ENCODE measurements around the gene SUPV3L1. TPM values are rescaled to one million over a fixed set of nuclear protein-coding genes. Genes with fewer than 3 reads are reported as not detected.

Gene SUPV3L1
- total and polyA plus RNA-seq, 2 donors = 26.0 to 76.7 TPM

GRCh38 chr10:69211524-69211923 is 31.5 kb downstream of the SUPV3L1 start:
- no peaks in the 10 kb centered on the region for H3K9me3 ChIP-seq (ENCODE audit: control insufficient read depth in 2 of 2, insufficient read depth in 1 of 2, low read length in 1 of 2)
- DNase-seq (ENCODE audit: low read depth in 6 of 9, low spot score in 9 of 9) = no peak
- 98% methylated on average over 3 of the region's 3 CpGs for WGBS
- peaks cover 0 to 6% of the 10 kb centered on the region in 2 donors for H3K4me1 ChIP-seq (ENCODE audit: control insufficient read depth in 2 of 2, insufficient read depth in 2 of 2, low read length in 2 of 2)
- H3K27ac ChIP-seq (ENCODE audit: low read depth in 1 of 2, low read length in 1 of 2) = no peak overlapping the region
- peaks cover 25 to 26% of the 10 kb centered on the region in 2 donors for H3K36me3 ChIP-seq (ENCODE audit: control insufficient read depth in 2 of 2, insufficient read depth in 2 of 2, low read length in 1 of 2)
- H3K4me3 ChIP-seq (ENCODE audit: low read length in 2 of 2) = no peak overlapping the region
- no peaks in the 10 kb centered on the region for H3K27me3 ChIP-seq (ENCODE audit: control insufficient read depth in 2 of 2, insufficient read depth in 1 of 2, low read length in 1 of 2)

- H3K9me3 ChIP-seq (ENCODE audit: control insufficient read depth in 2 of 2, insufficient read depth in 1 of 2, low read length in 1 of 2) = no peaks in the 10 kb centered on the region
- no peaks in the 10 kb centered on the region for H3K27me3 ChIP-seq (ENCODE audit: control insufficient read depth in 2 of 2, insufficient read depth in 1 of 2, low read length in 1 of 2)
- no peak for DNase-seq (ENCODE audit: low read depth in 6 of 9, low spot score in 9 of 9)
- no peak overlapping the region for H3K27ac ChIP-seq (ENCODE audit: low read depth in 1 of 2, low read length in 1 of 2)
- H3K4me3 ChIP-seq (ENCODE audit: low read length in 2 of 2) = no peak overlapping the region
- WGBS = 75% methylated on average over 5 of the region's 5 CpGs
- H3K36me3 ChIP-seq (ENCODE audit: control insufficient read depth in 2 of 2, insufficient read depth in 2 of 2, low read length in 1 of 2) = peaks cover 6 to 7% of the 10 kb centered on the region in 2 donors
- H3K4me1 ChIP-seq (ENCODE audit: control insufficient read depth in 2 of 2, insufficient read depth in 2 of 2, low read length in 2 of 2) = peaks cover 0 to 6% of the 10 kb centered on the region in 2 donors
These were observed 33.7 kb downstream of the SUPV3L1 start for GRCh38 chr10:69213591-69214311.

- no peak for DNase-seq (ENCODE audit: low read depth in 6 of 9, low spot score in 9 of 9)
- no peak overlapping the region for H3K4me3 ChIP-seq (ENCODE audit: low read length in 2 of 2)
- H3K36me3 ChIP-seq (ENCODE audit: control insufficient read depth in 2 of 2, insufficient read depth in 2 of 2, low read length in 1 of 2) = no peaks in the 10 kb centered on the region
- no peak overlapping the region for H3K27ac ChIP-seq (ENCODE audit: low read depth in 1 of 2, low read length in 1 of 2)
- H3K9me3 ChIP-seq (ENCODE audit: control insufficient read depth in 2 of 2, insufficient read depth in 1 of 2, low read length in 1 of 2) = no peaks in the 10 kb centered on the region
- H3K4me1 ChIP-seq (ENCODE audit: control insufficient read depth in 2 of 2, insufficient read depth in 2 of 2, low read length in 2 of 2) = peaks cover 0 to 6% of the 10 kb centered on the region in 2 donors
- no peaks in the 10 kb centered on the region for H3K27me3 ChIP-seq (ENCODE audit: control insufficient read depth in 2 of 2, insufficient read depth in 1 of 2, low read length in 1 of 2)
- WGBS = 93% methylated on average over 6 of the region's 6 CpGs
These were observed 34.7 kb downstream of the SUPV3L1 start for GRCh38 chr10:69214666-69215131.

GRCh38 chr10:69215405-69216171 is 35.6 kb downstream of the SUPV3L1 start:
- Histone ChIP-seq H3K4me3 (ENCODE audit: low read length in 2 of 2) (no peak overlapping the region), H3K4me1 (ENCODE audit: control insufficient read depth in 2 of 2, insufficient read depth in 2 of 2, low read length in 2 of 2) (peaks cover 0 to 6% of the 10 kb centered on the region in 2 donors), H3K27ac (ENCODE audit: low read depth in 1 of 2, low read length in 1 of 2) (no peak overlapping the region), H3K9me3 (ENCODE audit: control insufficient read depth in 2 of 2, insufficient read depth in 1 of 2, low read length in 1 of 2) (no peaks in the 10 kb centered on the region), H3K36me3 (ENCODE audit: control insufficient read depth in 2 of 2, insufficient read depth in 2 of 2, low read length in 1 of 2) (no peaks in the 10 kb centered on the region), H3K27me3 (ENCODE audit: control insufficient read depth in 2 of 2, insufficient read depth in 1 of 2, low read length in 1 of 2) (no peaks in the 10 kb centered on the region)
- 11% methylated on average over 10 of the region's 10 CpGs for WGBS
- peak in 1 of 9 donors; percentile 59 for DNase-seq (ENCODE audit: low read depth in 6 of 9, low spot score in 9 of 9)

GRCh38 chr10:69216577-69217118 is 36.6 kb downstream of the SUPV3L1 start:
- WGBS = 98% methylated on average over 11 of the region's 11 CpGs
- Histone ChIP-seq H3K9me3 (ENCODE audit: control insufficient read depth in 2 of 2, insufficient read depth in 1 of 2, low read length in 1 of 2) (no peaks in the 10 kb centered on the region), H3K27me3 (ENCODE audit: control insufficient read depth in 2 of 2, insufficient read depth in 1 of 2, low read length in 1 of 2) (no peaks in the 10 kb centered on the region), H3K27ac (ENCODE audit: low read depth in 1 of 2, low read length in 1 of 2) (no peak overlapping the region), H3K36me3 (ENCODE audit: control insufficient read depth in 2 of 2, insufficient read depth in 2 of 2, low read length in 1 of 2) (no peaks in the 10 kb centered on the region), H3K4me3 (ENCODE audit: low read length in 2 of 2) (no peak overlapping the region), H3K4me1 (ENCODE audit: control insufficient read depth in 2 of 2, insufficient read depth in 2 of 2, low read length in 2 of 2) (peaks cover 5 to 11% of the 10 kb centered on the region in 2 donors)
- DNase-seq (ENCODE audit: low read depth in 6 of 9, low spot score in 9 of 9) = no peak

- no peak for DNase-seq (ENCODE audit: low read depth in 6 of 9, low spot score in 9 of 9)
- 98% methylated on average over 4 of the region's 4 CpGs for WGBS
- Histone ChIP-seq H3K4me1 (ENCODE audit: control insufficient read depth in 2 of 2, insufficient read depth in 2 of 2, low read length in 2 of 2) (peaks cover 10 to 17% of the 10 kb centered on the region in 2 donors), H3K9me3 (ENCODE audit: control insufficient read depth in 2 of 2, insufficient read depth in 1 of 2, low read length in 1 of 2) (no peaks in the 10 kb centered on the region), H3K27me3 (ENCODE audit: control insufficient read depth in 2 of 2, insufficient read depth in 1 of 2, low read length in 1 of 2) (no peaks in the 10 kb centered on the region), H3K27ac (ENCODE audit: low read depth in 1 of 2, low read length in 1 of 2) (no peak overlapping the region), H3K36me3 (ENCODE audit: control insufficient read depth in 2 of 2, insufficient read depth in 2 of 2, low read length in 1 of 2) (no peaks in the 10 kb centered on the region), H3K4me3 (ENCODE audit: low read length in 2 of 2) (no peak overlapping the region)
These were observed 37.2 kb downstream of the SUPV3L1 start for GRCh38 chr10:69217119-69217754.

- Histone ChIP-seq H3K27ac (ENCODE audit: low read depth in 1 of 2, low read length in 1 of 2) (no peak overlapping the region), H3K4me3 (ENCODE audit: low read length in 2 of 2) (no peak overlapping the region), H3K27me3 (ENCODE audit: control insufficient read depth in 2 of 2, insufficient read depth in 1 of 2, low read length in 1 of 2) (no peaks in the 10 kb centered on the region), H3K9me3 (ENCODE audit: control insufficient read depth in 2 of 2, insufficient read depth in 1 of 2, low read length in 1 of 2) (no peaks in the 10 kb centered on the region), H3K36me3 (ENCODE audit: control insufficient read depth in 2 of 2, insufficient read depth in 2 of 2, low read length in 1 of 2) (no peaks in the 10 kb centered on the region), H3K4me1 (ENCODE audit: control insufficient read depth in 2 of 2, insufficient read depth in 2 of 2, low read length in 2 of 2) (peaks cover 13 to 28% of the 10 kb centered on the region in 2 donors)
- 97% methylated on average over 6 of the region's 6 CpGs for WGBS
- no peak for DNase-seq (ENCODE audit: low read depth in 6 of 9, low spot score in 9 of 9)
These were observed 38.8 kb downstream of the SUPV3L1 start for GRCh38 chr10:69218831-69219230.

GRCh38 chr10:69220041-69220451 is 40.0 kb downstream of the SUPV3L1 start, which contains the start of gene HKDC1:
HKDC1 (plus strand) TSS chr10:69220332; CDS start chr10:69220436, 104 bp downstream.
- no peaks in the 10 kb centered on the region for H3K36me3 ChIP-seq (ENCODE audit: control insufficient read depth in 2 of 2, insufficient read depth in 2 of 2, low read length in 1 of 2)
- no peak within 1 kb of the TSS for H3K27ac ChIP-seq (ENCODE audit: low read depth in 1 of 2, low read length in 1 of 2)
- H3K27me3 ChIP-seq (ENCODE audit: control insufficient read depth in 2 of 2, insufficient read depth in 1 of 2, low read length in 1 of 2) = no peaks in the 10 kb centered on the region
- no peak for DNase-seq (ENCODE audit: low read depth in 6 of 9, low spot score in 9 of 9)
- 97% methylated on average over 8 of the region's 8 CpGs for WGBS
- H3K9me3 ChIP-seq (ENCODE audit: control insufficient read depth in 2 of 2, insufficient read depth in 1 of 2, low read length in 1 of 2) = no peaks in the 10 kb centered on the region
- H3K4me3 ChIP-seq (ENCODE audit: low read length in 2 of 2) = no peak within 1 kb of the TSS
- H3K4me1 ChIP-seq (ENCODE audit: control insufficient read depth in 2 of 2, insufficient read depth in 2 of 2, low read length in 2 of 2) = peaks cover 21 to 38% of the 10 kb centered on the region in 2 donors

All from thymus (tissue), 11 donors.